GM18519 (cell line): Measurements from ENCODE around the gene APOBEC2.
"Not testable (repeated sequence)": the region's sequence is repeated elsewhere in the genome, so short reads cannot be mapped to it uniquely, and the experiment has no call there.

Source experiments
- ATAC-seq: cut with Tn5 transposase; IDR thresholded peaks from one replicate; pipeline ENCODE4 v1.9.1; 2021; ENCODE audit warnings: mild to moderate bottlenecking, moderate library complexity; ENCODE audit not compliant: unreplicated experiment, low FRiP score

Gene APOBEC2

DNA sequence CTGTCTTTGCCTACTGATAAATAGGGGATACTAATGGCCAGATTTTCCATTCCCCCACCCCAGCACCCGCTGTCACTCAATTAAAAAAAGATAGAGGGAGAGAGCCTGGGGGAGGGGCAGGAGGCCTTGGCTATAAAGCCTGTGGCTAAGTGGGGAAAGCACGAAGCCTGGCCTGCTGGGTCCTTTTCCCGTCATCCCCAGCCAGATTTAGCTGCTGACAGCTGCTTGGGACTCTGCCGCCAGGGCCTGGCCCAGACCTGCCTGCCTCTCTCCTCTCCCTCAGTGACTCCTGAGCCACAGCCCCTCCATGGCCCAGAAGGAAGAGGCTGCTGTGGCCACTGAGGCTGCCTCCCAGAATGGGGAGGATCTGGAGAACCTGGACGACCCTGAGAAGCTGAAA, at the start of gene APOBEC2:
APOBEC2 (plus strand) TSS at position 162 of the 400 bp plus-strand sequence; CDS start at position 308, 146 bp downstream.
- no peak for ATAC-seq

- ATAC-seq, result not testable (repeated sequence)
Measured at GRCh38 chr6:41006217-41006616, 46.8 kb upstream of the APOBEC2 start.

GRCh38 chr6:41006980-41007379, 46.0 kb upstream of the APOBEC2 start:
- ATAC-seq, result not testable (repeated sequence)

GRCh38 chr6:41008011-41008410, 45.0 kb upstream of the APOBEC2 start:
- ATAC-seq, result no peak

DNA sequence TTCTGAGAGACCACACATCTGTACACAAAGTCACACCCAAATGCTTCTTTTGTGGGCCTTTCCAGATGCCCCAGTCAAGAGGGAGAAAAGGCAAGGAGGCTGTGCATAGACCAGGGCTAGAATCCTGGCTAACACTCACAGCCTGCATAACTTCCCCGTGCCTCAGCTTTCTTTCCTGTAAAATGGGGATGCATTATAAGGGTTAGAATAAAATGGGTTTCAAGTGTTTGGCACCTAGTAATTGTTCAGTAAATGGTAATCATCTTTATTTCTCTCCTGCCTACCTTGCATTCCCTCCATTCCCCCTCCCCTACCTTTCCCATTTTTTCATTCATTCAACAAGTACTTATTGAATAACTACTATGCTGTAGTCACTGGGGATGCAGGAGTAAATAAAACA, 43.3 kb upstream of the APOBEC2 start:
- ATAC-seq, result no peak

- no peak for ATAC-seq
Measured at GRCh38 chr6:41011673-41012072, 41.3 kb upstream of the APOBEC2 start.

- no peak for ATAC-seq
Measured at GRCh38 chr6:41013466-41014153, 39.4 kb upstream of the APOBEC2 start.

DNA sequence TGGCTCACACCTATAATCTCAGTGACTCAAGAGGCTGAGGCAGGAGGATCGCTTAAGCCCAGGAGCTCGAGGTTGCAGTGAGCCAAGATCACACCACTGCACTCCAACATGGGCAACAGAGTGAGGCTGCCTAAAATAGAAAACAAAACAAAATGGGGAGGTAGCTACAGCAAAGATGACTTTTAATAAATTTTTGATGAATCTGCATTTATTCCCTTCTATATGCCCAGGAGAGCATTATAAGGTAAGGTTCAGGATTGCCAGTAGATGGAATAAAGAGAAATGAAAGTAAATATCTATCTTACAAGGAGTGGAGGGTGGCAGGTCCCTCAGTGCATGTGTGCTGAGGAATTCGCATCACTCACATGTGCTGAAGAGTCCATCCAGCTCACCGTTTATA, 38.2 kb upstream of the APOBEC2 start:
- ATAC-seq, result no peak

- not testable (repeated sequence) for ATAC-seq
Measured at GRCh38 chr6:41015860-41016259, 37.1 kb upstream of the APOBEC2 start.

GRCh38 chr6:41017663-41018062, 35.3 kb upstream of the APOBEC2 start:
- no peak for ATAC-seq

GRCh38 chr6:41021832-41022231, 31.2 kb upstream of the APOBEC2 start:
- no peak for ATAC-seq

DNA sequence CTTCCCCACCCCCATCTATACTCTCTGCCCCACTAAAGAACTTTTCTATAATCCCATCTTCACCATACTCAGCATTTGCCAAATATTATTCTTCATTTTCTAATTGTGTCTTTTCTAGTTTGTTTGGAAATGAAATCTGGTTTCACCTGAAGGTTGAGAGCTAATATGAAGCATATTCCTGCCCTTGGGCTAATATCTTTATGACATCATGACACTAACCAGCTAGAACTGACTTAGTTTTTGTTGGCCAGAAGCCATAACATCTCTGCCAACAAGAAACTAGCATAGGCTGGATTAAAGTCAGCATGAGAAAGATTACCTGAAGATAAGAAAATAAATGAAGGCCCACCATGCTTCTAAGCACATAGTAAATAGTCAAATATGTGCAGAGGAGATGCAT, 30.7 kb upstream of the APOBEC2 start:
- no peak for ATAC-seq

DNA sequence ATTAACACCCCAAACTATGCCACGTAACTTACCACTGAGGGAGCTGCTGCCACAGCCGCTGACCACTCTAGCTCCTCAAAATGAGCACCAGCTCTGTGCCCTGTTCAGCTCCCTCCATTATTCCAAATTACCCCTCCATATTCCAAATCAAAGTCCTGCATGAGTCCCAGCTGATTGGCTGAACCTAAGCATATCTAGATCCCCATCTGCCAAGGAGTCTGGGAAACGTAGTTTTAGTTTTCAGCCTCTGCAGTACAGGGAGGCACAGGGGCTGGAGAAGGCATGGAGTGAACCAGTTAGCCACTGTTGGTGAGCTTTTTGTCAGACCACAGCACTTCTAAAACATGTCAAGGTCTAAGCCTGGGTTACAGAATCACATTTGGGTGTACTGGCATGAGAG, 29.9 kb upstream of the APOBEC2 start:
- ATAC-seq, result no peak

DNA sequence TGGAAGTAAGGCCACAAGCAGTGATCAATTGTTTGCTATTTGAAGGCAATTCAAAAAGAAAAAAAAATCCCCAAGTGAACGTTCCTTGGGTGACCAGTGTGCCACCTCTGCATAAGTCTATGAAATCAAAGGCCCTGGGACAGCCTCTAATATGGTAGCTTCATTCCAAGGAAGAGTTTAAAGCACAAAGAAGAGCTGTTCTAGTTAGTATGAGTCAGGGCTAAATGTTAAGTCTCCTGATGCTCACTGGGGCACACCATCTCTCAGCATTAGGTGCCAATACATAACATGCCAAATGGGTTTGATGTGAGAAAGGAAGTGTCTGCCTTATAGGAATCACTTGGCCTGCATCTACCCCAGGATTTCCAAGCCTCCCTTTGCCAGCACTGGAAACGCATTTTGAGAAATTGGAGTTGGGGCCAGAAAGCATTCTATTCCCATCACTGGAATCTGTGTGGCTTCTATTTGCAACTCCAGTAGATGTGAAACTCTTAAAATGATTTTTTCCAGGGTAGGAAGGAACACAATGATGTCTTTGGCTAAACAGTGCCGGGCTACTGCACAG, 27.0 kb upstream of the APOBEC2 start:
- ATAC-seq, result no peak

DNA sequence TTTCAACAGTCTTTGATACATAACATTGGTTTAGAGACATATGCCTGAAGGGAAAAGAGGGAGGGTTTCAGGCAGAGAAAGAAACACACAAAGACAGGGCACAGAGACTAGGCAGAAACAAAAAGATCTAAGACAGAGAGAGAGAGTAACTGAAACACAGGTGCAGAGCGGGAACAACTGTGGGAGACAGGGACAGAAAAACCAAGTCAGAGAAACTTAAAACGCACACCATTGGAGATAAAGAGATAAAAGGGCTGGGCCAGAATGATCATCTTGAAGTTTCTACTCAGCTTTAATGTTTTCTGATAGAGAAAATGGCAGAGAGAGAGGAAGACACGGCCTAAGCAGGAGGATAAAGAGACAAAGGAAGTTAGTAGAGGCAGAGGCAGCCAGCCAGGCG, 25.8 kb upstream of the APOBEC2 start:
- no peak for ATAC-seq

DNA sequence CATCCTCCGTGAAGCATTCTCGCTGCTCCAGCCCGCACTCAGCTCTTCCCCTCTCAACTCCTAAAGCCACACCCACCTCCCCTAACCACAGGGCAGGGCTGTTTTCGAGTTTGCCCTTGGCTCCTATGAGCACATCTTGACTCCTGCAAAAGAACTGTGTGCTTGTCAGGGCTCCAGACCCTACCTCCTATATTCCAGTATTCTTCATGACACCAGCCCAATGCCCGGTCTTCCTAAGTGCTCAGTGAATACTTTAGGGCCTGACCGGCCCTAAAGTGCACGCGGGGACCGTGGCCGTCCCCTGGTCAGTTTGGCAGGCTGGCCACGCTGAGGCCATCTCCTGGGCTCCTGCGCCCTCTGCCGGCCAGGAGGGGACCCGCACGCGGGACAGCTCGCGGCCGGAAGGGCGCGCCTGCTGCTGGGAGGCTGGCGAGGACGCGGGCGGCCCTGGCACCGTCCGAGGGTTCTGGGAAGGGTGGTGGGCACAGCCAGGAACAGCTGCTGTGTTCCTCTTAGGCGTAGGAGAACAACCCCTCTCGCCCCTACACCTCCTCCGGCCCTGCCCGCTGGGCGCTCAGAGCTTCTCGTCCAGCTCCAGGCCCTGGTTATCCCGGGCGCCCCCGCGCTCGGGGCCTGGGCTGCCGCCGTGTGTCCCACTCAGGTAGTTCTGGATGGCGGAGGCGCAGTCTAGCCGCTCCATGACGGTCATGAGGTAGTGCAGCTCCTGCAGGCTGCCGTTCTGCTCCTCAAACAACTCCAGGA, 25.0 kb upstream of the APOBEC2 start:
- peak; percentile 79 for ATAC-seq

DNA sequence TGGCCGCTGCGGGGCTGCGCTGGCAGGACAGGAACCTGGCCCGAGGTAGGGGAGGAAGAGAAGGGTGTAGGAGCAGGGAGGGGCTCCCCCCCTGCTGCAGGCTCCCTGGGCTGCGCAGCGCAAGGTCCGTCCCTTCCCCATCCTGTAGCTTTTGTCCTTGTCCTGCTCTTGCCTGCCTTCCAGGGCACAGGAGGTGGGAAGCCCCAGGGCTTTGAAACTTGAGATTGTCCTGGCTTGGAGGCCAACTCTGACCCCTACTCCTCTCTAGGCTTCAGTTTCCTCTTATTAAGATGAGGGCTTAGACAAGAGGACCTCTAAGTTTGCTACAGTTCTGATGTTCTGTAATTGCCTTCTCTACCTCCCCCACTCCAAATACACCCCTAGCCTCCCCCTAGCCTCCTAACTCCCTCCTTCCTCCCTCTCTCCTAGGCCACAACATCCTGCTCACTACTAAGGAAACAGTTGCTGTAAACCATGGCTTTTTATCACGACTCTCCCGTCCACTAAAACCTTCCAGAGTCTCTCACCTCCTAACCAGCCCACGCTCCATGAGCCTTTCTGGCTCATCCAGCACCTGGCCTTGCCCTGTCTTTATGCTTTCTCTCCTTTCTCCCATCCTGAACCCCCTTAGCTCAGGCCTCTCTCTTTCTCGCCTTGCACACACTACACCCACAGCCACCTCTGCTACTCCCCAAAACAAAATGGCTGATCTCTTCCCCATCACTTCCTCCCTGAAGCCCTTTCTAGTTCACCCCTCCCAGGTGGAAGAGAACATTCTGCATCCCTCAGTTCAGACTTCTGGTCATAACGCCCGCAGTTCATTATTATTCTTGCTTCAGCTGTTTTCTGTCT, 24.2 kb upstream of the APOBEC2 start:
- peak; percentile 17 for ATAC-seq

DNA sequence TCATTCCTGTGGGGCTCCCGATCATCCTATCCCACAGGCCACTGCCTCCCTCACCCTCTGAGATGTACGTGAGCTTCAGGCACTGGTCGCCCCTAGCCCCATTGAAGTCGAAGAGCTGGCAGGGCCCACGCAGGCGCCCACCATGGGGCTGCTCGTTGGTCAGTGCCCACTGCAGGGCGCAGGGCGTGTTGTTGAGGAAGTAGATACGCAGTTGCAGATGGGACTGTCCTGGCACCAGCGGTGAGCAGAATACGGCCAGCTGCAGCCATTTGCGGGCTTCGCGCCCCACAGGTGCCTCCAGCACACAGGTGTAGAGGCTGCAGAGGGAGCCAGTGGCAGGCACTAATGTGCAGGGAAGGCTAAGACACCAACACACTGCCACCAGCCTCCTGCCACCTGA, 20.2 kb upstream of the APOBEC2 start:
- ATAC-seq, result no peak

GRCh38 chr6:41033776-41034175, 19.2 kb upstream of the APOBEC2 start:
- no peak for ATAC-seq

- ATAC-seq, result no peak
Measured at GRCh38 chr6:41036186-41036585, 16.8 kb upstream of the APOBEC2 start.

- ATAC-seq, result no peak
Measured at GRCh38 chr6:41036601-41037000, 16.4 kb upstream of the APOBEC2 start.
